HEK293T (cell line): ENCODE measurements around the gene COL28A1.

ENCODE experiments used
- CTCF ChIA-PET: fragments of 350-600 bp; formaldehyde crosslinking; extraction: SDS; loops from one replicate; lab custom pipeline; 2021; ENCODE audit warnings: antibody characterized with exemption, inconsistent platforms; lab: Yijun Ruan, JAX
- POLR2A ChIA-PET: fragments of 350-600 bp; formaldehyde crosslinking; extraction: SDS; loops from one replicate; lab custom pipeline; 2020; ENCODE audit warnings: antibody characterized with exemption, inconsistent platforms; lab: Yijun Ruan, JAX
- DNase-seq: peaks from one replicate; pipeline ENCODE4 v3.0.0; 2012; ENCODE audit warnings: mixed read lengths; ENCODE audit errors: extremely low spot score
- ARNT ChIP-seq: fragments of 450-650 bp; IDR thresholded peaks from 2 replicates; pipeline ENCODE4 v1.6.1; 2017; ENCODE audit warnings: mild to moderate bottlenecking
- BHLHE40 ChIP-seq: fragments of 450-650 bp; IDR thresholded peaks from 2 replicates; pipeline ENCODE4 v1.6.1; 2016; ENCODE audit warnings: mild to moderate bottlenecking, moderate library complexity, borderline replicate concordance
- CTBP1 ChIP-seq: fragments of 450-650 bp; IDR thresholded peaks from 2 replicates; pipeline ENCODE4 v1.6.1; 2016; ENCODE audit warnings: borderline replicate concordance
- ELF4 ChIP-seq: fragments of 450-650 bp; IDR thresholded peaks from 2 replicates; pipeline ENCODE4 v1.6.1; 2017; ENCODE audit warnings: antibody characterized with exemption
- FOXA1 ChIP-seq: fragments of 450-650 bp; IDR thresholded peaks from 2 replicates; pipeline ENCODE4 v1.6.1; 2016; ENCODE audit warnings: mild to moderate bottlenecking
- FOXK2 ChIP-seq: fragments of 450-650 bp; IDR thresholded peaks from 2 replicates; pipeline ENCODE4 v1.6.1; 2016; ENCODE audit warnings: mild to moderate bottlenecking
- FOXM1 ChIP-seq: fragments of 450-650 bp; IDR thresholded peaks from 2 replicates; pipeline ENCODE4 v1.6.1; 2017; ENCODE audit warnings: mild to moderate bottlenecking, borderline replicate concordance
- HDGF ChIP-seq: fragments of 450-650 bp; IDR thresholded peaks from 2 replicates; pipeline ENCODE4 v1.6.1; 2017; ENCODE audit warnings: antibody characterized with exemption, borderline replicate concordance
- L3MBTL2 ChIP-seq: fragments of 450-650 bp; conservative IDR thresholded peaks from 2 replicates; pipeline ENCODE4 v1.6.1; 2016; ENCODE audit warnings: mild to moderate bottlenecking
- LEF1 ChIP-seq: fragments of 450-650 bp; IDR thresholded peaks from 2 replicates; pipeline ENCODE4 v1.6.1; 2017; ENCODE audit warnings: mild to moderate bottlenecking, borderline replicate concordance
- NFRKB ChIP-seq: fragments of 450-650 bp; IDR thresholded peaks from 2 replicates; pipeline ENCODE4 v1.6.1; 2016; ENCODE audit warnings: mild to moderate bottlenecking, moderate library complexity
- PKNOX1 ChIP-seq: fragments of 450-650 bp; IDR thresholded peaks from 2 replicates; pipeline ENCODE4 v1.6.1; 2016
- SP1 ChIP-seq: fragments of 450-650 bp; IDR thresholded peaks from 2 replicates; pipeline ENCODE4 v1.6.1; 2017
- SUZ12 ChIP-seq: fragments of 450-650 bp; IDR thresholded peaks from 2 replicates; pipeline ENCODE4 v1.6.1; 2016; ENCODE audit warnings: mild to moderate bottlenecking
- TARDBP ChIP-seq: fragments of 450-650 bp; IDR thresholded peaks from 2 replicates; pipeline ENCODE4 v1.6.1; 2016
- ZNF384 ChIP-seq: fragments of 450-650 bp; IDR thresholded peaks from 2 replicates; pipeline ENCODE4 v1.6.1; 2016

COL28A1 gene

DNA sequence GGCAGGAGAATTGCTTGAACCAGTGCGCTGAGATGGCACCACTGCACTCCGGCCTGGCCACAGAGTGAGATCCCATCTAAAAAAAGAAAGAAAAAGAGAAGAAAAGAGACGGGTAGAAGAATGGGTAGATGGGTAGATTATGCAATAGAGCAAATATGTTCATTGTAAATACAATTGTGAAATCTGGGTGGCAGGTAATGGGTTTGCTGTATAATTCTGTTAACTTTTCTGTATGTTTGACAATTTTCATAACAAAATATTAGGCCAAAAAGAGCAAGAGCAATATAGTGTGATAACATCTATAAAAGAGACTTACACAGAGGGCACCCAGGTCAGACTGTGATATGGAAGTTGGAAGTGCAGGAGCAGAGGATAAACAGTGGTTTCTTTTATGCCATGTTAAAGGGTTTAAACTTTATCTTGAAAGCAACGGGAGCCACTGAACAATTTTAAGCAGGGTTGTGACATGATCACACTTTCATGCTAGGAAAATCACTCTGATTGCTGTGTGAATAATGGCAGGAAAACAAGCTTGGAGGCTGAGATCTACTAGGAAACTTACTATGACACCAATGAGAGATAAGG lies 6.7 kb upstream of the COL28A1 start:
- no peak for TF ChIP-seq BHLHE40
- no peak for TF ChIP-seq L3MBTL2
- no peak for TF ChIP-seq NFRKB
- TF ChIP-seq CTBP1: no peak
- TF ChIP-seq SUZ12: no peak
- no peak for TF ChIP-seq FOXA1
- TF ChIP-seq PKNOX1: no peak
- no peak for TF ChIP-seq HDGF
- no peak for TF ChIP-seq FOXK2
- no peak for TF ChIP-seq ARNT
- TF ChIP-seq FOXM1: no peak
- no peak for TF ChIP-seq ZNF384
- TF ChIP-seq SP1: no peak
- TF ChIP-seq LEF1: no peak
- no peak for TF ChIP-seq TARDBP
- no peak for TF ChIP-seq ELF4
- ChIA-PET CTCF (interaction anchor here (1.0 kb wide), 1 partner anchor 118 kb away, joined by 3 read pairs; no protein-coding TSS in a partner anchor), POLR2A (no interaction called here)
- no peak for DNase-seq

GRCh38 chr7:7539711-7540110 lies 4.0 kb upstream of the COL28A1 start:
- no peak for DNase-seq
- CTCF ChIA-PET: no interaction called here
- no peak for TF ChIP-seq SP1
- POLR2A ChIA-PET: no interaction called here

DNA sequence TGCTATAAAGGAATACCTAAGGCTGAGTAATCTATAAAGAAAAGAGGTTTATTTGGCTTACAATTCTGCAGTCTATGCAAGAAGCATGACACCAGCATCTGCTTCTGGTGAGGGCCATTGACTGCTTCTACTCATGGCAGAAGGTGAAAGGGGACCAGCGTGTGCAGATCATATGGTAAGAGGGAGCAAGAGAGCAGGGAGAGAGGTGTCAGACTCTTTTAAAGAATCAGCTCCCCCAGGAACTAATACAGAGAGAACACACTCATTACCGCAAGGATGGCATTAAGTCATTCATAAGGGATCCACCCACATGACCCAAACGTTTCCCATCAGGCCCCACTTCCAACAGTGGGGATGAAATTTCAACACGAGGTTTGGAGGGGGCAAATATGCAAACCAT lies 3.5 kb upstream of the COL28A1 start:
- no peak for TF ChIP-seq ZNF384
- no peak for TF ChIP-seq PKNOX1
- TF ChIP-seq FOXM1: no peak
- TF ChIP-seq SUZ12: no peak
- TF ChIP-seq TARDBP: no peak
- no peak for TF ChIP-seq FOXA1
- TF ChIP-seq LEF1: no peak
- TF ChIP-seq FOXK2: no peak
- TF ChIP-seq HDGF: no peak
- ChIA-PET POLR2A (no interaction called here), CTCF (no interaction called here)
- no peak for DNase-seq

DNA sequence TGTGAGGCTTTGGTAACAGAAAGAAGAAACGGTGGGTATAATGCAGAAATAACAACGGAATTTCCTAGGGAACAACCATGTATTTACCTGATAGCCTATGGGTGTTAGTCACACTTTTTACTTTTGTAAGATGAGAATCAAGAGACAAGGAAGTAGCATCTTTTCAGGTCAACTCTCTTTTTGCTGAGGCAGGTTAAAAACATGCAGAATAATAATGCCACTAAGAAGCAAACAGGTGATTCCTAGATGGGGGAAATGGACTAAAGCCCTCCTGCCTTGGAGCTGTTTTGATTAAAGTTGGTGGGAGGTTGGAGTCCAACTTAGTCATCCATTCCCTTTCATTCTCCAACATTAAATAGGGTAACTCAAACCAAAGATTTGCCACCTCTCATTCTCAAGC lies 2.0 kb upstream of the COL28A1 start:
- CTCF ChIA-PET: no interaction called here

GRCh38 chr7:7536396-7537019 lies 835 bp upstream of the COL28A1 start:
- POLR2A ChIA-PET: no interaction called here
- no peak for TF ChIP-seq NFRKB
- no peak for DNase-seq
- CTCF ChIA-PET: no interaction called here

More for the DNA sequence above, 2.0 kb upstream of the COL28A1 start:
- POLR2A ChIA-PET: no interaction called here
- TF ChIP-seq TARDBP (no peak), L3MBTL2 (no peak), FOXK2 (no peak), NFRKB (no peak), SP1 (no peak), HDGF (no peak), SUZ12 (no peak), FOXA1 (no peak), PKNOX1 (no peak), BHLHE40 (no peak), FOXM1 (no peak)
- DNase-seq: no peak

DNA sequence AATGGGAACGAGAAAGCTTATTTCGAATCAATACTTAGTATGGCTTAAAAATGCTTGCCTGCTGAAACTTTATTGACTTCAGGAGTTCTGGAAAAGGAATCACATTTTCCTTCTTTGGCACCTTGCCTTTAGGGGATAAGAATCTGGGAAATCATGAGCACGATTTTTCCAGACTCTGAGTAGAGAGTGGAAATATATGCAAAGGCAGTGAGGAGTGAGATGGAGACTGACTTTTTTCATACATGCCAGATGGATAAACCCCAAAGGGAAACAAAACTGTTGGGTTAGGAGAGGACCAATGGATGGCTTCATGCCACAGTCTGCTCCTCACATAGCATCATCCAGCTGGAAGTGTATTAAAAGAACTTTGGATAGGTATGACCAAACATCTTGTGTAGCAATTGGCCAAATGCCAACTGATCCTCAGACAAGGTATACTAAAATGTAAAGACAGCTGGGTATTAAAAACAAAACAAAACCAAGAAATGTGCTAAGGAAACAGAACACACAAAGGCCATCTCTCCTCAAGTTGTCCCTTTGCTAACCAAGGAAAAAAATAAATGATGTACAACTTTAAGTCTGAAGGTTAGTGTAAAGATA lies 1.7 kb downstream of the COL28A1 start:
- TF ChIP-seq SP1 (no peak), ELF4 (no peak), FOXK2 (no peak), CTBP1 (no peak), TARDBP (no peak), FOXM1 (no peak), PKNOX1 (no peak), FOXA1 (no peak), BHLHE40 (no peak), LEF1 (no peak)
- POLR2A ChIA-PET: no interaction called here
- CTCF ChIA-PET: no interaction called here
- no peak for DNase-seq
